Body of pancreas (tissue), 4 donors: Measurements from ENCODE around the gene AGTRAP. TPM values are rescaled to one million over a fixed set of nuclear protein-coding genes. Genes with fewer than 3 reads are reported as not detected.

Source experiments
- ATAC-seq: fragments of 150-250 bp; one replicate; pipeline ENCODE4 v1.9.1; 2016
- DNase-seq, 4 donors: peaks; one replicate each; pipeline ENCODE4 v3.0.0-alpha.2; 2019
- H3K27ac ChIP-seq, 4 donors: fragments of 200-600 bp; sonication (generic); 1 replicate in 3 of 4; 2 replicates in 1 of 4; pipeline versions ENCODE4 v1.5.1 to v1.6.1; 2016 to 2019; ENCODE audit warnings: mild to moderate bottlenecking in 1 of 4, mixed read lengths in 1 of 4, moderate library complexity in 1 of 4
- H3K27me3 ChIP-seq, 2 donors: fragments of 200-600 bp; sonication (generic); one replicate each; pipeline ENCODE4 v1.6.0; 2016; ENCODE audit warnings: mild to moderate bottlenecking in 1 of 2
- H3K36me3 ChIP-seq, 2 donors: fragments of 200-600 bp; sonication (generic); replicated peaks in 1 of 2; 2 replicates each; pipeline ENCODE4 v1.5.1; 2016; ENCODE audit warnings: low read depth in 2 of 2; ENCODE audit not compliant: insufficient read depth in 1 of 2
- H3K4me1 ChIP-seq: fragments of 200-600 bp; sonication (generic); one replicate; pipeline ENCODE4 v1.6.0; 2016
- H3K4me3 ChIP-seq, 2 donors: fragments of 200-600 bp; sonication (generic); 1 replicate in 1 of 2; 2 replicates in 1 of 2; pipeline ENCODE4 v1.5.1; 2016 to 2019
- H3K9me3 ChIP-seq, 3 donors: fragments of 200-600 bp; sonication (generic); 1 replicate in 2 of 3; 2 replicates in 1 of 3; pipeline ENCODE4 v1.5.1; 2016
- CTCF ChIP-seq, 7 experiments: fragments of 450-650 bp in 4 of 7; fragments of 200-600 bp in 3 of 7; sonication (generic) in 3 of 7; IDR thresholded peaks; one replicate each; pipeline ENCODE4 v1.5.1; 2016 to 2019; ENCODE audit warnings: antibody characterized with exemption in 7 of 7
- POLR2A ChIP-seq, 3 donors: fragments of 450-650 bp; IDR thresholded peaks; one replicate each; pipeline ENCODE4 v1.6.1; 2016; ENCODE audit warnings: antibody characterized with exemption in 3 of 3, mild to moderate bottlenecking in 2 of 3
- WGBS, 2 donors: methylation state at CpG; one replicate each; pipeline ENCODE4 v1.1.5; 2017; 5-methylcytosine and 5-hydroxymethylcytosine counted together
- intact Hi-C: fragments of 100-400 bp; cut with DNase I; formaldehyde crosslinking; loops from one replicate; pipeline ENCODE4 v1.15.1; 2023
- total RNA-seq, 2 donors: library from RNA; depleted of rRNA; stranded (reverse); fragments of >200 nt; gene quantifications; one replicate each; pipeline ENCODE4 v1.1.0, GENCODE V29; 2016

AGTRAP gene
- total RNA-seq, 2 donors from 2014 or later = 16.8 to 24.6 TPM

- no peak overlapping the region for H3K27ac ChIP-seq
- TF ChIP-seq POLR2A (IDR thresholded peaks at IDR 0.05) = no peak
- TF ChIP-seq CTCF (IDR thresholded peaks at IDR 0.05) = no peak
- DNase-seq = no peak
- no peaks in the 10 kb centered on the region for H3K36me3 ChIP-seq
- peaks cover 6% of the 10 kb centered on the region for H3K4me1 ChIP-seq
- 48 to 52% methylated on average over 4 of the region's 4 CpGs for WGBS, 2 donors
- intact Hi-C loops = no loop called here
- H3K27me3 ChIP-seq = no peaks in the 10 kb centered on the region
- H3K9me3 ChIP-seq = no peaks in the 10 kb centered on the region
- ATAC-seq = no peak
- H3K4me3 ChIP-seq = no peak overlapping the region
These were observed 32.9 kb downstream of the AGTRAP start for GRCh38 chr1:11768821-11769220.

- 74 to 87% methylated on average over 4 of the region's 4 CpGs for WGBS, 2 donors
- no peaks in the 10 kb centered on the region for H3K36me3 ChIP-seq
- TF ChIP-seq CTCF (IDR thresholded peaks at IDR 0.05) (no peak), POLR2A (IDR thresholded peaks at IDR 0.05) (no peak)
- ATAC-seq (no peak), DNase-seq (no peak)
- no peak overlapping the region for H3K27ac ChIP-seq
- H3K4me3 ChIP-seq = no peak overlapping the region
- intact Hi-C loops = no loop called here
- H3K4me1 ChIP-seq = peaks cover 6% of the 10 kb centered on the region
- no peaks in the 10 kb centered on the region for H3K27me3 ChIP-seq
- no peaks in the 10 kb centered on the region for H3K9me3 ChIP-seq
These were observed 33.3 kb downstream of the AGTRAP start for GRCh38 chr1:11769274-11769673.

DNA sequence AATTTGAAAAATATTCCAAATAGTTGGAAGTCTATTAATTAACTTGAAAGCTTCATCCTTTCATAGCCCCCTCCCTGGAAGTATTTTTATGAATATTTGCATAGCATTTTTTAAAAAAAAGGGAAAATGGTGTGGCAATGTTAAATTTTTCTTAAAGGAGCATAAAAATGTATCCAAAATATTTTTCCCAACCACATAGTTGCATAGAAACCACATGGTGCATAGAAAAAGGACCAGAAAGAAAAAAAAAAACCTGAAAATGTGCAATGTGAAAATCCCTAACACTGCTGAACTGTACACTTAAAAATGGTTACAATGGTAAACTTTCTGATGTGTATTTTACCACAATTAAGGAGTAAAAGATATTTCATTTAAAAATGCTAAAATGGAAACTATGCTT lies 34.1 kb downstream of the AGTRAP start:
- no peak for TF ChIP-seq POLR2A (IDR thresholded peaks at IDR 0.05)
- no peak for TF ChIP-seq CTCF (IDR thresholded peaks at IDR 0.05)
- Histone ChIP-seq H3K9me3 (no peaks in the 10 kb centered on the region), H3K4me1 (peaks cover 6% of the 10 kb centered on the region), H3K4me3 (no peak overlapping the region), H3K36me3 (no peaks in the 10 kb centered on the region), H3K27ac (no peak overlapping the region), H3K27me3 (no peaks in the 10 kb centered on the region)
- intact Hi-C loops = no loop called here
- ATAC-seq (no peak), DNase-seq (no peak)

GRCh38 chr1:11771481-11772043 lies 35.6 kb downstream of the AGTRAP start:
- H3K36me3 ChIP-seq = no peaks in the 10 kb centered on the region
- no peak for ATAC-seq
- TF ChIP-seq POLR2A (IDR thresholded peaks at IDR 0.05) (no peak), CTCF (IDR thresholded peaks at IDR 0.05) (no peak)
- 66 to 68% methylated on average over 9 to 11 of the region's 11 CpGs for WGBS, 2 donors
- no peak for DNase-seq
- no peaks in the 10 kb centered on the region for H3K9me3 ChIP-seq
- intact Hi-C loops = no loop called here
- H3K27me3 ChIP-seq = no peaks in the 10 kb centered on the region
- no peak overlapping the region for H3K27ac ChIP-seq
- no peak overlapping the region for H3K4me3 ChIP-seq
- H3K4me1 ChIP-seq = peaks cover 6% of the 10 kb centered on the region

DNA sequence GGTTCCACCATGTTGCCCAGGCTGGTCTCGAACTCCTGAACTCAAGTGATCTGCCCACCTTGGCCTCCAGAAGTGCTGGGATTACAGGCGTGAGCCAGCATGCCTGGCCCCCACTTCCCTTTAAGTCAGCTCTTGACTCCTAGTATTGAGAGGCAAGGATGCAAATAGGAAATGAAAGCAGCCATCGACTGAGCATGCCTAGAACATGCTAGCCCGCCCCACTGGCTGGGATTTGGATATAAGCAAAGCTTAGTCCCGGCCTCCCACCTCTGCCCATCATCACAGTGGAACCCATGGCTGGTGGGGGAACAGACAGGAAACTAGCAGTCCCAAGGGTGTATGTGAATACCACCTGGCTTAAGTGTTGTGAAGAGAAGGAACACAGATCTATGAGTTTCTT lies 36.5 kb downstream of the AGTRAP start:
- Histone ChIP-seq H3K36me3 (no peaks in the 10 kb centered on the region), H3K4me3 (no peak overlapping the region), H3K27ac (no peak overlapping the region), H3K4me1 (peaks cover 6% of the 10 kb centered on the region), H3K27me3 (no peaks in the 10 kb centered on the region), H3K9me3 (no peaks in the 10 kb centered on the region)
- ATAC-seq (no peak), DNase-seq (no peak)
- intact Hi-C loops = no loop called here
- no peak for TF ChIP-seq CTCF (IDR thresholded peaks at IDR 0.05)
- TF ChIP-seq POLR2A (IDR thresholded peaks at IDR 0.05) = no peak
- WGBS, 2 donors = 63 to 70% methylated on average over 4 to 5 of the region's 5 CpGs
